Activated CD4-positive, alpha-beta T cell treated with anti-CD3 and anti-CD28 coated beads, Interleukin-2, amount 50 U/mL, for 16 hours (primary cell): ENCODE data around the gene PLOD3.

Experiments
- DNase-seq: peaks from one replicate; pipeline ENCODE4 v3.0.0-alpha.2; 2020

The PLOD3 gene

GRCh38 chr7:101164071-101164840 lies 53.1 kb downstream of the PLOD3 start:
- DNase-seq: no peak

- DNase-seq: peak; percentile 47
Measured at GRCh38 chr7:101163279-101164070, 53.9 kb downstream of the PLOD3 start.

GRCh38 chr7:101162551-101163278 lies 54.7 kb downstream of the PLOD3 start:
- DNase-seq: no peak

GRCh38 chr7:101161692-101162471 lies 55.5 kb downstream of the PLOD3 start:
- no peak for DNase-seq

GRCh38 chr7:101160910-101161309 lies 56.5 kb downstream of the PLOD3 start:
- no peak for DNase-seq

- no peak for DNase-seq
Measured at GRCh38 chr7:101159696-101160674, 57.4 kb downstream of the PLOD3 start.

- no peak for DNase-seq
Measured at GRCh38 chr7:101156866-101157589, 60.4 kb downstream of the PLOD3 start.

GRCh38 chr7:101156277-101156676 lies 61.1 kb downstream of the PLOD3 start:
- DNase-seq: no peak
